Measurements from ENCODE around the gene FXR2.
A peak's percentile ranks its signal among the peaks of the same experiment; 100 is the strongest.

Gene FXR2

GRCh38 chr17:7640783-7641182 is 26.1 kb upstream of the FXR2 start:
- H3K27ac ChIP-seq: no peak overlapping the region
- ChIA-PET POLR2A (ENCODE audit: low non-redundant PET) (no interaction called here), CTCF (no interaction called here)
- no peak for DNase-seq (ENCODE audit: low spot score)
- no peak for TF ChIP-seq CTCF (conservative IDR thresholded peaks at IDR 0.05; ENCODE audit: low read depth)

GRCh38 chr17:7636163-7636562 is 21.5 kb upstream of the FXR2 start:
- H3K27ac ChIP-seq: no peak overlapping the region
- DNase-seq (ENCODE audit: low spot score): no peak
- no peak for TF ChIP-seq CTCF (conservative IDR thresholded peaks at IDR 0.05; ENCODE audit: low read depth)
- ChIA-PET CTCF (interaction anchor here (0.6 kb wide), 1 partner anchor 199 kb away, joined by 3 read pairs; no protein-coding TSS in a partner anchor), POLR2A (ENCODE audit: low non-redundant PET) (no interaction called here)

GRCh38 chr17:7634384-7634783 is 19.7 kb upstream of the FXR2 start:
- DNase-seq (ENCODE audit: low spot score): peak; percentile 25
- no peak for TF ChIP-seq CTCF (conservative IDR thresholded peaks at IDR 0.05; ENCODE audit: low read depth)
- POLR2A ChIA-PET (ENCODE audit: low non-redundant PET): no interaction called here
- no peak overlapping the region for H3K27ac ChIP-seq
- CTCF ChIA-PET: interaction anchor here (0.7 to 1.6 kb wide), 2 partner anchors 14 to 53 kb away, joined by 5 to 8 read pairs; partner anchors contain the start of gene TP53

- DNase-seq (ENCODE audit: low spot score): no peak
- no peak for TF ChIP-seq CTCF (conservative IDR thresholded peaks at IDR 0.05; ENCODE audit: low read depth)
- ChIA-PET CTCF (interaction anchor here (0.6 to 2.3 kb wide), 10 partner anchors 9 to 775 kb away, joined by 3 to 14 read pairs (median 4); partner anchors contain the start of genes ATP1B2 and TP53), POLR2A (ENCODE audit: low non-redundant PET) (no interaction called here)
- H3K27ac ChIP-seq: no peak overlapping the region
Measured at GRCh38 chr17:7633093-7633492, 18.4 kb upstream of the FXR2 start.

GRCh38 chr17:7632492-7632894 is 17.8 kb upstream of the FXR2 start:
- ChIA-PET CTCF (interaction anchor here (0.5 to 2.3 kb wide), 14 partner anchors 8 to 776 kb away, joined by 3 to 14 read pairs (median 4); partner anchors contain the start of genes ATP1B2 and TP53), POLR2A (ENCODE audit: low non-redundant PET) (no interaction called here)
- TF ChIP-seq CTCF (conservative IDR thresholded peaks at IDR 0.05; ENCODE audit: low read depth): no peak; the same call in 1 of the 2 replicates
- DNase-seq (ENCODE audit: low spot score): peak; percentile 58
- no peak overlapping the region for H3K27ac ChIP-seq

GRCh38 chr17:7631398-7632380 is 17.0 kb upstream of the FXR2 start:
- DNase-seq (ENCODE audit: low spot score): no peak
- no peak overlapping the region for H3K27ac ChIP-seq
- POLR2A ChIA-PET (ENCODE audit: low non-redundant PET): no interaction called here
- no peak for TF ChIP-seq CTCF (conservative IDR thresholded peaks at IDR 0.05; ENCODE audit: low read depth)
- CTCF ChIA-PET: interaction anchor here (0.5 to 2.3 kb wide), 10 partner anchors 11 to 703 kb away, joined by 3 to 14 read pairs (median 4); partner anchors contain the start of genes ATP1B2 and TP53
